Transverse colon (tissue), 4 donors: Measurements from ENCODE around the gene LORICRIN.

Experiments used
- POLR2A ChIP-seq: fragments of 450-650 bp; IDR thresholded peaks from one replicate; pipeline ENCODE4 v1.6.1; 2016; ENCODE audit warnings: antibody characterized with exemption, mild to moderate bottlenecking, moderate library complexity
- POLR2AphosphoS5 ChIP-seq, 3 donors: sonication (generic); formaldehyde crosslinking; IDR thresholded peaks; one replicate each; pipeline ENCODE4 v1.6.1; 2016; ENCODE audit warnings: antibody characterized with exemption in 3 of 3
- TF ChIP-seq, protein P1 (sequence below), 5 experiments: fragments of 200-600 bp in 3 of 5; fragments of 450-650 bp in 2 of 5; sonication (generic) in 3 of 5; IDR thresholded peaks; 1 replicate in 2 of 5; 2 replicates in 3 of 5; pipeline ENCODE4 v1.5.1; 2016 to 2017; ENCODE audit warnings: antibody characterized with exemption in 5 of 5, inconsistent platforms in 3 of 5, mild to moderate bottlenecking in 2 of 5, moderate library complexity in 1 of 5

DNA sequence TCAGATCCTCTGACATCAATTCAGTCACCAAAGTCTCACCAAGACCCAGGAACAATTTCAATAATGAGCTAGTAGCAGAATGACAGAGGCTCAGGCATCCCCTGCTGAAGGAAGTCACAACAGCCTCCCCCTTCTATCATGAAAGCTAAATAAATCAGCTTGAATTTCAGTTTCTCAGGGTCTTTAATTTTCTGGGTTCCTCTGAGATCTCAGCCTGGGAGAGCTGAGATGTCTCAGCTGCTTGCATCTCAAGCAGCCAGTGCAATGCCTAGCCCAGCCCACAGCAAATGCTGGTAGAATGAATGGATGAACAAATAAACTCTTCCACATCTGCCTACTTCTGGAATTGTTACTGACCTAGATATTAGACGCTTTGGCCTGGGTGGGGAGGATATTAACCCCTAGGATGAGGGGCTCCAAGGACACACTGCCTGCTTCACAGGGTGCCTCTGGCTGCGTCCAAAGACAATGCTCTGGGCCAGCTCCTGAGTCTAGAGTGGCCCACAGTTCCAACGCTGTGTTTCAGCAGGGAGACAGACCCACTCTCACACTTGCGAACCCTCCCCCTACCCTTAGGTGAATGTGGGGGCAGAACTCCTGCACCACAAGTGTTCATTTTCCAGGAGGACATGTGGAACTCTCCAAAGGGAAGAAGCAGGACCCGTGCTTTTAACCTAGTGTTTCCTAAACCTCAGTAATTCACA is 11.2 kb upstream of the LORICRIN start:
- TF ChIP-seq POLR2AphosphoS5 (IDR thresholded peaks at IDR 0.05) = no peak
- TF ChIP-seq, protein P1, sequence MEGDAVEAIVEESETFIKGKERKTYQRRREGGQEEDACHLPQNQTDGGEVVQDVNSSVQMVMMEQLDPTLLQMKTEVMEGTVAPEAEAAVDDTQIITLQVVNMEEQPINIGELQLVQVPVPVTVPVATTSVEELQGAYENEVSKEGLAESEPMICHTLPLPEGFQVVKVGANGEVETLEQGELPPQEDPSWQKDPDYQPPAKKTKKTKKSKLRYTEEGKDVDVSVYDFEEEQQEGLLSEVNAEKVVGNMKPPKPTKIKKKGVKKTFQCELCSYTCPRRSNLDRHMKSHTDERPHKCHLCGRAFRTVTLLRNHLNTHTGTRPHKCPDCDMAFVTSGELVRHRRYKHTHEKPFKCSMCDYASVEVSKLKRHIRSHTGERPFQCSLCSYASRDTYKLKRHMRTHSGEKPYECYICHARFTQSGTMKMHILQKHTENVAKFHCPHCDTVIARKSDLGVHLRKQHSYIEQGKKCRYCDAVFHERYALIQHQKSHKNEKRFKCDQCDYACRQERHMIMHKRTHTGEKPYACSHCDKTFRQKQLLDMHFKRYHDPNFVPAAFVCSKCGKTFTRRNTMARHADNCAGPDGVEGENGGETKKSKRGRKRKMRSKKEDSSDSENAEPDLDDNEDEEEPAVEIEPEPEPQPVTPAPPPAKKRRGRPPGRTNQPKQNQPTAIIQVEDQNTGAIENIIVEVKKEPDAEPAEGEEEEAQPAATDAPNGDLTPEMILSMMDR (IDR thresholded peaks at IDR 0.05) = no peak
- no peak for TF ChIP-seq POLR2A
